ENCODE measurements around the gene SFXN4.
"Not testable (repeated sequence)": the region's sequence is repeated elsewhere in the genome, so short reads cannot be mapped to it uniquely, and the experiment has no call there.

GRCh38 chr10:119137878-119138277, 27.6 kb downstream of the SFXN4 start:
- peak in 1 of 6 experiments; percentile 8 for TF ChIP-seq CTCF (IDR thresholded peaks at IDR 0.05)
- not testable (repeated sequence) for TF ChIP-seq POLR2A (IDR thresholded peaks at IDR 0.05)

Data from esophagus squamous epithelium (tissue), 4 donors.